Kidney tubule cell (primary cell): ENCODE results near the gene RAB17.

Experiments used
- DNase-seq: peaks from one replicate; pipeline ENCODE4 v3.0.0-alpha.2; 2018; ENCODE audit warnings: low spot score

RAB17 gene

GRCh38 chr2:237564526-237565131 lies 25.9 kb downstream of the RAB17 start:
- no peak for DNase-seq

GRCh38 chr2:237563816-237564215 lies 26.7 kb downstream of the RAB17 start:
- DNase-seq: peak; percentile 40

- DNase-seq: no peak
Measured at GRCh38 chr2:237561221-237561620, 29.3 kb downstream of the RAB17 start.

- peak; percentile 64 for DNase-seq
Measured at GRCh38 chr2:237558961-237559641, 31.4 kb downstream of the RAB17 start.

GRCh38 chr2:237557633-237558015 lies 32.9 kb downstream of the RAB17 start:
- DNase-seq: no peak

- DNase-seq: no peak
Measured at GRCh38 chr2:237556773-237557632, 33.5 kb downstream of the RAB17 start.

- DNase-seq: no peak
Measured at GRCh38 chr2:237555560-237555959, 35.0 kb downstream of the RAB17 start.

- DNase-seq: no peak
Measured at GRCh38 chr2:237553948-237554347, 36.6 kb downstream of the RAB17 start.

- DNase-seq: no peak
Measured at GRCh38 chr2:237552908-237553307, 37.6 kb downstream of the RAB17 start.

- DNase-seq: no peak
Measured at GRCh38 chr2:237551071-237551574, 39.4 kb downstream of the RAB17 start.

- DNase-seq: no peak
Measured at GRCh38 chr2:237549643-237550415, 40.7 kb downstream of the RAB17 start.

GRCh38 chr2:237549216-237549615 lies 41.3 kb downstream of the RAB17 start:
- DNase-seq: no peak

GRCh38 chr2:237547841-237548416 lies 42.6 kb downstream of the RAB17 start:
- DNase-seq: peak; percentile 28

- no peak for DNase-seq
Measured at GRCh38 chr2:237546876-237547395, 43.6 kb downstream of the RAB17 start.

GRCh38 chr2:237546040-237546875 lies 44.3 kb downstream of the RAB17 start:
- no peak for DNase-seq

GRCh38 chr2:237542001-237542704 lies 48.4 kb downstream of the RAB17 start:
- no peak for DNase-seq

- DNase-seq: no peak
Measured at GRCh38 chr2:237541243-237541642, 49.3 kb downstream of the RAB17 start.

GRCh38 chr2:237540823-237541222 lies 49.7 kb downstream of the RAB17 start:
- no peak for DNase-seq

GRCh38 chr2:237540223-237540775 lies 50.2 kb downstream of the RAB17 start:
- DNase-seq: no peak

GRCh38 chr2:237539681-237540080 lies 50.9 kb downstream of the RAB17 start:
- DNase-seq: no peak
